Right lobe of liver (tissue), 6 donors: Measurements from ENCODE around the gene IFI44L. TPM values are rescaled to one million over a fixed set of nuclear protein-coding genes. Genes with fewer than 3 reads are reported as not detected.
A peak's percentile ranks its signal among the peaks of the same experiment; 100 is the strongest.

Experiments
- ATAC-seq, 4 donors: fragments of 200-7000 bp; cut with Tn5 transposase; one replicate each; pipeline ENCODE4 v1.9.1; 2020; ENCODE audit warnings: mild to moderate bottlenecking in 4 of 4, moderate library complexity in 4 of 4
- DNase-seq, 3 donors: peaks; one replicate each; pipeline ENCODE4 v3.0.0-alpha.2; 2020
- H3K27ac ChIP-seq, 3 donors: fragments of 200-600 bp; one replicate each; pipeline ENCODE4 v1.8.0; 2022
- H3K27me3 ChIP-seq, 2 donors: fragments of 200-600 bp; one replicate each; pipeline ENCODE4 v1.8.0; 2022
- H3K36me3 ChIP-seq, 4 donors: fragments of 200-600 bp; sonication (generic) in 1 of 4; one replicate each; pipeline versions ENCODE4 v1.5.1 to v1.8.0; 2017 to 2022; ENCODE audit warnings: control low read depth in 1 of 4
- H3K4me1 ChIP-seq, 4 donors: fragments of 200-600 bp; sonication (generic) in 1 of 4; one replicate each; pipeline versions ENCODE4 v1.5.1 to v1.8.0; 2017 to 2022; ENCODE audit warnings: control low read depth in 1 of 4
- H3K4me3 ChIP-seq, 3 donors: fragments of 200-600 bp; one replicate each; pipeline ENCODE4 v1.8.0; 2022
- H3K9me3 ChIP-seq, 4 donors: fragments of 200-600 bp; sonication (generic) in 1 of 4; one replicate each; pipeline versions ENCODE4 v1.5.1 to v1.8.0; 2017 to 2022; ENCODE audit warnings: control low read depth in 1 of 4
- POLR2A ChIP-seq: fragments of 450-650 bp; IDR thresholded peaks from one replicate; pipeline ENCODE4 v1.6.1; 2017; ENCODE audit warnings: antibody characterized with exemption, mild to moderate bottlenecking
- WGBS: methylation state at CpG from one replicate; pipeline ENCODE4 v1.1.6; 2018; ENCODE audit warnings: low coverage, low lambda C conversion rate; ENCODE audit not compliant: insufficient coverage; ENCODE audit errors: missing lambda C conversion rate; 5-methylcytosine and 5-hydroxymethylcytosine counted together
- intact Hi-C, 2 donors: fragments of 100-400 bp; cut with DNase I; formaldehyde crosslinking; loops; one replicate each; pipeline versions ENCODE4 v1.11.2 to v1.14.1; 2022
- total RNA-seq, 6 experiments: library from RNA; depleted of rRNA in 2 of 6; stranded (reverse); fragments of >200 nt in 2 of 6; fragmentation: NEBNext Ultra II Directional in 3 of 6; extraction: Animal tissue kit (Norgen Biotek cat#: 25700) in 3 of 6; gene quantifications; one replicate each; pipeline versions ENCODE4 v1.1.0 to v1.2.4, GENCODE V29; 2016 to 2023
- TF ChIP-seq, protein P1 (sequence below), 4 donors: fragments of 200-600 bp in 3 of 4; fragments of 450-650 bp in 1 of 4; IDR thresholded peaks; one replicate each; pipeline versions ENCODE4 v1.5.1 to v1.8.0; 2016 to 2022; ENCODE audit warnings: antibody characterized with exemption in 4 of 4, mild to moderate bottlenecking in 2 of 4
- donor health status: DM: no; HTN: yes; CAD: no.
- donor health status: DM: no; HTN: no; CAD: no.
- donor health status: DM: no; HTN: no; CAD: no.
- donor health status: DM: no; HTN: yes; CAD: no.
- donor health status: DM: no; HTN: yes; CAD: no.

Gene IFI44L
- total RNA-seq, 6 experiments from 2014 or later = 0.49 to 3.1 (median 1.7) TPM

DNA sequence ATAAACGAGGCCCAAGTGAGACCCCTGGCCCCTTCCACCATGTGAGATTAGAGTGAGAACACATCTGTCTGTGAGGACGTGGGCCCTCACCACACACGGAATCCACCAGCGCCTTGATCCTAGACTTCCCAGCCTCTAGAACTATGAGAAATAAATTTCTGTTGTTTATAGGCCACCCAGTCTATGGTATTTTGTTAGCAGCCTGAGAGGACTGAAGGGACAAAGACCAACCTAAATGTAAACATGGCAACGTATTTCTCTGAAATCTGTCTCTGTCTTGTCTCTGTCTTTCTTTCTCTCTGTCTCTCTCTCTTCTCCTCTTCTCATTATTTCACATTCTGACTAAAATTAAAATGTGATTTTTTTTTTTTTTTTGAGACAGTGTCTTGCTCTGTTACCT, 15.6 kb upstream of the IFI44L start:
- 49% methylated on average over 4 of the region's 5 CpGs for WGBS
- ATAC-seq = no peak

DNA sequence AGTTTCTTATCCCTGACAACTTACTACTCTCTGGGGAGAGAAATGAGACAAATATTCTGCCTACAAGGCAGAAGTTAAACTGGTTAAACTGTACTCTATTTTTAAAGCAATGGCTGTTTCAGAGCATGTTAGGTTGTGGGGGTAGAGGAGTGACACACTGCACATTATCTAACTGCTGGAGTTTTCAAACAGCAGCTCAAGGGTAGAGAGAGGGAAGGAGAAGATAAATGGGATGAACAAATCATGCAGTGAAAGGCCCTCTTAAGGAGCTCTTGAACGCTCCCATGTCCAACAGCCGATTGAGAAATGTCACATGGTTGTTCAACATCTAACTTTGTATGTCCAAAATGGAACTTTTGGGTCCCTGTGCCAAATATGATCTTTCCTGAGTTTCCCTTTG, 14.0 kb upstream of the IFI44L start:
- no peak for TF ChIP-seq POLR2A
- TF ChIP-seq, protein P1, sequence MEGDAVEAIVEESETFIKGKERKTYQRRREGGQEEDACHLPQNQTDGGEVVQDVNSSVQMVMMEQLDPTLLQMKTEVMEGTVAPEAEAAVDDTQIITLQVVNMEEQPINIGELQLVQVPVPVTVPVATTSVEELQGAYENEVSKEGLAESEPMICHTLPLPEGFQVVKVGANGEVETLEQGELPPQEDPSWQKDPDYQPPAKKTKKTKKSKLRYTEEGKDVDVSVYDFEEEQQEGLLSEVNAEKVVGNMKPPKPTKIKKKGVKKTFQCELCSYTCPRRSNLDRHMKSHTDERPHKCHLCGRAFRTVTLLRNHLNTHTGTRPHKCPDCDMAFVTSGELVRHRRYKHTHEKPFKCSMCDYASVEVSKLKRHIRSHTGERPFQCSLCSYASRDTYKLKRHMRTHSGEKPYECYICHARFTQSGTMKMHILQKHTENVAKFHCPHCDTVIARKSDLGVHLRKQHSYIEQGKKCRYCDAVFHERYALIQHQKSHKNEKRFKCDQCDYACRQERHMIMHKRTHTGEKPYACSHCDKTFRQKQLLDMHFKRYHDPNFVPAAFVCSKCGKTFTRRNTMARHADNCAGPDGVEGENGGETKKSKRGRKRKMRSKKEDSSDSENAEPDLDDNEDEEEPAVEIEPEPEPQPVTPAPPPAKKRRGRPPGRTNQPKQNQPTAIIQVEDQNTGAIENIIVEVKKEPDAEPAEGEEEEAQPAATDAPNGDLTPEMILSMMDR (IDR thresholded peaks at IDR 0.05) = no peak
- Histone ChIP-seq H3K4me3 (no peak overlapping the region), H3K27ac (no peak overlapping the region), H3K27me3 (no peaks in the 10 kb centered on the region), H3K9me3 (no peaks in the 10 kb centered on the region), H3K36me3 (no peaks in the 10 kb centered on the region), H3K4me1 (no peaks in the 10 kb centered on the region)
- 67% methylated on average over 2 of the region's 2 CpGs for WGBS
- intact Hi-C loops = loop anchor here in 1 of 2 donors (10.0 kb wide), 1 partner anchor 471 kb away; no protein-coding TSS in a partner anchor
- DNase-seq (no peak), ATAC-seq (no peak)

More for the DNA sequence above, 15.6 kb upstream of the IFI44L start:
- H3K4me3 ChIP-seq = no peak overlapping the region
- no peaks in the 10 kb centered on the region for H3K27me3 ChIP-seq
- intact Hi-C loops = loop anchor here in 1 of 2 donors (10.0 kb wide), 1 partner anchor 470 kb away; no protein-coding TSS in a partner anchor
- TF ChIP-seq, protein P1 (IDR thresholded peaks at IDR 0.05) = no peak
- TF ChIP-seq POLR2A = no peak
- H3K9me3 ChIP-seq = no peaks in the 10 kb centered on the region
- no peak for DNase-seq
- no peaks in the 10 kb centered on the region for H3K4me1 ChIP-seq
- H3K36me3 ChIP-seq = no peaks in the 10 kb centered on the region
- H3K27ac ChIP-seq = no peak overlapping the region

DNA sequence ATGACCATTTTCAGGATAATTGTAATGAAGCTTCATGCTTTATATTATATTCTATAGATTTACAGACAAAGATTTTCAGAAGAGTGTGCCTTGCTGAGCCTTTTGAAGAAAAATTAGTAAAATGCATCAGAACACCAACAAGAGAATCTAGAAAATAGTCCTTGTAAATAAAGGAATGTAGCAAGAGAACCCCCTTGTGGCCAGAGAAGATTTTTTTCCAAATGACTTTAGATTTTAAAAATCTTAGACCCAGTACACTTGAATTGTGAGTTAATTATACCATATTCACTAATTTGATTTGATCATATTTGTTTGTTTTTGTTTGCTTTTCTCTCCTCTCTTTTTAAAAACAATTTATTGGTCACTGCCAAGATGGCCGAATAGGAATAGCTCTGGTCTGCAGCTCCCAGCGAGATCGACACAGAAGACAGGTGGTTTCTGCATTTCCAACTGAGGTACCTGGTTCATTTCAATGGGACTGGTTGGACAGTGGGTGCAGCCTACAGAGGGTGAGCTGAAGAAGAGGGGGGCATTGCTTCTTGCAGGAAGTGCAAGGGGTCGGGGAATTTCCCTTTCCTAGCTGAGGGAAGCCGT, 12.8 kb upstream of the IFI44L start:
- Histone ChIP-seq H3K4me3 (no peak overlapping the region), H3K9me3 (no peaks in the 10 kb centered on the region), H3K27ac (no peak overlapping the region), H3K27me3 (no peaks in the 10 kb centered on the region), H3K4me1 (no peaks in the 10 kb centered on the region), H3K36me3 (no peaks in the 10 kb centered on the region)
- 72% methylated on average over 2 of the region's 5 CpGs for WGBS
- DNase-seq (no peak), ATAC-seq (peak in 3 of 4 donors; percentile 45 to 63 (median 56))
- intact Hi-C loops = loop anchor here in 1 of 2 donors (10.0 kb wide), 1 partner anchor 473 kb away; no protein-coding TSS in a partner anchor
- no peak for TF ChIP-seq POLR2A
- TF ChIP-seq, protein P1 (IDR thresholded peaks at IDR 0.05) = peak; percentile 57 to 70 (median 68)

- WGBS = no CpG with 5 or more reads among the region's 4 CpGs
- no peaks in the 10 kb centered on the region for H3K9me3 ChIP-seq
- no peak overlapping the region for H3K4me3 ChIP-seq
- no peaks in the 10 kb centered on the region for H3K36me3 ChIP-seq
- no peaks in the 10 kb centered on the region for H3K4me1 ChIP-seq
- intact Hi-C loops = loop anchor here in 1 of 2 donors (10.0 kb wide), 1 partner anchor 473 kb away; no protein-coding TSS in a partner anchor
- ATAC-seq = no peak
- no peak for TF ChIP-seq POLR2A
- TF ChIP-seq, protein P1 (IDR thresholded peaks at IDR 0.05) = no peak
- DNase-seq = no peak
- no peaks in the 10 kb centered on the region for H3K27me3 ChIP-seq
- no peak overlapping the region for H3K27ac ChIP-seq
These were observed 12.3 kb upstream of the IFI44L start for GRCh38 chr1:78607944-78608343.
